Brain pericyte (primary cell): Measurements from ENCODE around the gene SLC6A9.

Experiments used
- DNase-seq: peaks from one replicate; pipeline ENCODE4 v3.0.0-alpha.2; 2012; ENCODE audit warnings: low read depth, low spot score

The SLC6A9 gene

GRCh38 chr1:43983253-43983899, 47.9 kb downstream of the SLC6A9 start:
- no peak for DNase-seq

GRCh38 chr1:43982808-43983207, 48.5 kb downstream of the SLC6A9 start:
- DNase-seq = no peak

- no peak for DNase-seq
Measured at GRCh38 chr1:43982241-43982640, 49.0 kb downstream of the SLC6A9 start.

- no peak for DNase-seq
Measured at GRCh38 chr1:43981636-43982035, 49.6 kb downstream of the SLC6A9 start.

GRCh38 chr1:43981135-43981491, 50.1 kb downstream of the SLC6A9 start:
- no peak for DNase-seq

DNA sequence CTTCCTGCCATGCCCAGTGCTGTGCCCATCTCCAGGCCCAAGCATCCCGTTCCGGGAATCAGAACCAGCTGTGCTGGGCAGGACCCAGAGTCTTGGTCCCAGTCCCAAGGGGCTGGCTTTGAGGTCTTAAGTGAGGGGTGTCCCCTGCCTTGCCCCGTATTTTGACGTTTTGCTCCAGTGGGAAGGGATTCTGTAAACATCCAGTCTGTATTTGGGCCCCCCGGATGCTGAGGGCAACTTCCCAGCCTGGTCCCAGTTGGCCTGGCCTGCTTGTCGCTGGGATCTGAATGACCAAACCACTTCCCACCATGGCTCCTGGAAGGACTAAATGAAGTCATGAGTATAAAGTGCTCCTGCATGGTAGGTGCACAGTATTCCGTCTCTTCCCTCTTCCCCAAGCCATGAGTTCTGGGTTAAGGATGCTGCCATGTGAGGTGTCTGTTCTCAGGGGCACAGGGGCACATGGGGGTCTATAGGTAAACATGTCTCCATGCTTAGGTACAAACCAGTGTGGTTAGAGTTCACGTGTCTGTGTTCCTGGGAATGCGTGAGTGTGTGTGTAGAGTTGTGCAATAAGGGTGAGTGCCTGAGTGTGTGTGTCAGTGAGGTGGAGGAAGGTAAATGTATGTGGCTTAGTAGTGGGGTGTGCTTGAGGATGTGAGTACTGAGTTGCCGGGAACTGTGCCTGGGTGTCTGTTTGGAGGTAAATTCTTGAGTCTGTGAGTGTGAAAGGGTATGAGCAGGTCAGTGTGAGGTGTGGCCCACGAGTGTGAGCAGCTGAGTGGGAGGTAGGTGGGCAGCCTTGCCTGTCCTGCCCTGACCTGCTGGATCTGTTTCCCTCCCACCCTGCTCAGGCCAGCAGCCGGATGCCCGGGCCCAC, 50.8 kb downstream of the SLC6A9 start:
- no peak for DNase-seq

DNA sequence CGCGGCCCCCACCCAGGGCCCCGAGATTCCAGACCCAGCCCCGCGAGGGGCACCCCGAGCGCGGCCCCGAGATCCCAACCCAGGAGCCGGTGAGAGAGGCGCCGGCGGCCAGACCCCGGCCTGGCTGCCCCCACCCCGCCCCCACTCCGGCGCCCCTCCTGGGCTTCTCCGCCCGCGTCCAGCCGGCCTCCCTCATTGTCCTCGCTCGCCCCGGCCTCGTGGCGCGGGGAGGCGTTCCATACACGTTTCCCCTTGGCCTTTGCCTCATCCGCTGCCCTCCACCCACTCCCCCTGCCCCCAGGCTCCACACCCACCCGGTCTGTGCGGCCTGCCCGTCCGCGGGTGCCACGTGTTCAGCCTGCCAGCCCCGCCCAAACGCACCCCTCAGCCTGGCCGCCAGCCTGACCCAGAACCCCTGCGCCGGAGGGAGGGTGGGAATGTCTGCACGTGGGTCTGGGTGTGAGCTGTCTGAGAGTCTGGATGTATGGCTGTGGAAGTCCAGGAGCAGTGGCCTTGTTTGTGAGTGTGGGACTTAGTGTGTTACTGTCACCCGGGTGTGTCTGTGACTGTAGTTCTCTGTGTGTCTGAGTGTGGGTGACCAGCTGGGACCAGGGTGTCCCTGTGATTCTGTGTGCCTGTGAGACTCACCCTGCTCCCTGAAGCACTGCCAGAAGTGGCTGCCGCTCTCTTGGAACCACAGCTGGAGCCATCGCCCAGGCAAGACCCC, 51.6 kb downstream of the SLC6A9 start:
- no peak for DNase-seq

DNA sequence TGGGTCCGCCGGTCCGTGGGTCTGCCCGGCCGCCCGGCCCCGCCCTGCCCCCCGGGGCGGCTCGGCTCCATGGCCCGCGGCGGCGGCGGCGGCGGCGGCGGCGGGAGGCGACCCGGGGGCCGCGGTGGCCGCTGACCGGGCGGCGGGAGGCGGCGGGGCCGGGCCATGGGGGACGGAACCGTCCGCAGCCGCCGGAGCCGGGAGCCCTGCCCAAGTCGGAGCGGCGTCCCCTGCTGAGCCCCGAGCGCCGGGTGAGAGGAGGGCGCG, 52.1 kb downstream of the SLC6A9 start:
- no peak for DNase-seq

DNA sequence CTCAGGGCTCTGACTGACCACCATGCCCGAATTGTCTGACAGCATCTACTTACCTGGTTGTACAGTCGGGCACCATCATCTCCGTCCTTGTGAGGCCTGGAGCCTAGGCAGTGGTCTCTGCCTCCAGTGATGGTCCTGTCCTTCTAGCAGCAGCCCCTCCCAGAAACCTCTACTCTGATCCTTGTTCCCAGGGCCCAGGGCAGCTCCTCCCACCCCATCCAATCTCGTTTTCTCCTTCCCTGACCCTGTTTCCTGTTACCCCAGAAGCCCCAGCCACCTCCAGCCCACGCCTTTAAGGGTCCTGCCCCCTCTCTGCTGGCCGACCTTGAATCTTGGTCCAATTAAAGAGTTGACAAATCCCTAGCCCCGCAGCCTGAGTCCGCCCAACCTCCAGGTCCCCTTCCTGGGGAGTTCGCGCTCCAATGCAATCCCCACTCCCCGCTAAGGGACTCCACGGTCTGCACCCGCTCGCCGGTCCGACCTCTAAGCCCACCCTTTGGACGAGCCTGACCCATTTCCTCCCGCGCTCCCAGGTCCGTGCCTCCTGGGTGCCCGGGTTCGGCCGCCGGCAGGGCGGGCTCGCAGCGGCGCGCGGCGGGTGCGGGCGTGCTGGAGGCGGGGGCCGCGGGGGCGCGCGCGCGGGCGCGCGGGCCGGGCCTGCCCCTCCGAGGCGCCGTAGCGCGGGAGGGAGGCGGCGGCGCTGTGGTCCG, 52.6 kb downstream of the SLC6A9 start, which contains the start of gene B4GALT2:
Gene B4GALT2 (plus strand): TSS at position 660 of the 710 bp plus-strand sequence. CDS start 1,951 bp downstream, outside the sequence.
- no peak for DNase-seq

DNA sequence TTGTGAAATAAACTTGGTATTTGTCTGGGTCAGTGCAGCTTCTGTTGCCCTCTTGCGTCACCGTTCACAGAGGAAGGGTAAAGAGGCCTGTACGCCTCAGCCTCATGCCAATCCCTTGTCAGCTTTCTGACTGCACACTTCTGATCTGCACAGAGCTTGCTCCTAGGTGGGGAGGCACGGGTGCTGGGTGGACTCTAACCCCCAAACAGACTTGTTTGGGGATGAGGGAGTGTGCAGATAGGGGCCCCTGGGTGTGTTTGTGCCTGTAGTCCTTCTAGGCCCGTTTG, 53.1 kb downstream of the SLC6A9 start:
- no peak for DNase-seq

DNA sequence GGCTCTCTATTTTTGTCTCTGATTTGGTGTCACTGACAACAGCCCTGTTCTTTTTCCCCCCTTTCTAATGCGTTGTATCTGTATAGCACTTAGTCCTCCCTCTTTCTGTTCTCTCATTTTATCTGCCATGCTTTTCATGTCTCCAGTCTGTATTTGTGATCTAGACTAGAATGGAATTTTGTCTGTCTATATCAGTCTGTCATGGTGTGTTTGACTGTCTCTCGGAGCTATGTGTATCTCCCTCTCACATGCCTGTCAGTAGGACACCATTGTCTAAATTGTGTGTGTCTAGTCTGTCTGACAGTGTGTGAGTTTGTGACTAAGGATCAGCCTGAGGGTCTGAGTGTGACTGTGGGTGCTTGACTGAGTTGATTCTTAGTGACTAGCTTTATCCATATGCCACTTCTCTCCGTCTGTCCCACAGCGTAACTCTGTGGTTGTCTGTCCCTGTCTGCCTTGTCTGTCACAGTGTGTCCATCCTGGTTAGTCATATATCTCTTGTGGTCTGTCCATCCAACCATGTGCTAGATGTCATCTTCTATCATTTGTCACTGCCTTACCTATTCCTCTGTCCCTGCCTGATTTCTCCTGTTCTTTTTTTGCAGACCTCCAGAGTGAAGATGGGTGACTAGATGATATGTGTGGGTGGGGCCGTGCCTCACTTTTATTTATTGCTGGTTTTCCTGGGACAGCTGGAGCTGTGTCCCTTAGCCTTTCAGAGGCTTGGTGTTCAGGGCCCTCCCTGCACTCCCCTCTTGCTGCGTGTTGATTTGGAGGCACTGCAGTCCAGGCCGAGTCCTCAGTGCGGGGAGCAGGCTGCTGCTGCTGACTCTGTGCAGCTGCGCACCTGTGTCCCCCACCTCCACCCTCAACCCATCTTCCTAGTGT, 53.6 kb downstream of the SLC6A9 start:
- no peak for DNase-seq

GRCh38 chr1:43976890-43977289, 54.4 kb downstream of the SLC6A9 start:
- no peak for DNase-seq

GRCh38 chr1:43976045-43976444, 55.2 kb downstream of the SLC6A9 start:
- DNase-seq = no peak

DNA sequence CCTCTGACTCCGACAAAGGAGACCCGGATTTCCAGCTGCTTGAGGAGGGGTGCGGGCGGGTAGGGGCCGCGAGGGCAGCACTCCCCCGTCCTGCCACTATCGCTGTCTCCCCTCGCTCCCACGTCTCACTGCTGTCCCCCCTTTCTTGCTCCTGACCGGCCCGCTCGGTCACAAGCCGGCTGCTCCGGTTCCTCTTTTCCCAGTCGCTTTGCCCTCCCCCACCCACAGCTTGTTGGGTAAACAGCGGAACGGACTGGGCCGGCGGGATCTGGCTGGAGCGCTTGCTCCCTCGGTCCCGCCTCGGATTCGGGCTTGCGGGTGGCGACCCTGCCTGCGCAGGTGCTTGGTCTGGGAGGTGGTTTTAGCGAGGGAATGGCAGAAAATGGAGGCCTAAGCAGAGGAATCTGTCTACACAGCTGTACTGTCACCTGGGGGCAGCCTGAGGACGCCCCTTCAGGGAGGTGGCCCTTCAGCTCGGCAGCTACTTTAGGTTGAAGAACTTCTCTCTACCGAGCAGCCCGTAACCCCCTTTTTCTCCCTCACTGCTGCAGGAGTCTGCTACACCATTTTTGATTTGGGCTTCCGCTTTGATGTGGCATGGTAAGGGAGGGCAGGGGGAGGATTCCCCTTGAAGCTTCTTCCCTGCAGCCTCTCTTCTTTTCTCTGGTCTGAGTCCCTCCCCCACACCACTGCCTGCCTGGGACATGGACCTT, 55.9 kb downstream of the SLC6A9 start:
- DNase-seq = no peak

GRCh38 chr1:43974443-43975248, 56.6 kb downstream of the SLC6A9 start, which contains the start of gene ATP6V0B:
Gene ATP6V0B (plus strand): TSS chr1:43974960. CDS start chr1:43975041, 81 bp downstream.
- DNase-seq = peak; percentile 75

- no peak for DNase-seq
Measured at GRCh38 chr1:43973981-43974442, 57.2 kb downstream of the SLC6A9 start.

DNA sequence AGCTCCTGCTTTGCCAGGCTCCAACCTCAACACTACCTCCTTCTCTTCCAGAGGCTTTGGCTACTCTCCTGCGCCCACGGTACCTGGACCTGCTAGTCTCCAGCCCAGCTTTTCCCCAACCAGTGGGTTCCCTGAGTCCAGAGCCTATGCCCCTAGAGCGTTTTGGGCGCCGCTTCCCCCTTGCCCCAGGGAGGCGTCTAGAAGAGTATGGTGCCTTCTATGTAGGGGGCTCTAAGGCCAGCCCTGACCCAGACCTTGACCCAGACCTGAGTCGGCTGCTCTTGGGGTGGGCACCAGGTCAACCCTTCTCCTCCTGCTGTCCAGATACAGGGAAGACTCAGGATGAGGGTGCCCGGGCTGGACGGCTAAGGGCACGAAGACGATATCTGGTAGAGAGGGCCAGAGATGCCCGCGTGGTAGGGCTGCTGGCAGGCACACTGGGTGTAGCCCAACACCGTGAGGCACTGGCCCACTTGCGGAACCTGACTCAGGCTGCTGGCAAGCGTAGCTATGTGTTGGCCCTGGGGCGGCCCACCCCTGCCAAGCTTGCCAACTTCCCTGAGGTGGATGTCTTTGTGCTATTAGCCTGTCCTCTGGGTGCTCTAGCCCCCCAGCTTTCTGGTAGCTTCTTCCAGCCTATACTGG, 59.8 kb downstream of the SLC6A9 start:
- DNase-seq = no peak

DNA sequence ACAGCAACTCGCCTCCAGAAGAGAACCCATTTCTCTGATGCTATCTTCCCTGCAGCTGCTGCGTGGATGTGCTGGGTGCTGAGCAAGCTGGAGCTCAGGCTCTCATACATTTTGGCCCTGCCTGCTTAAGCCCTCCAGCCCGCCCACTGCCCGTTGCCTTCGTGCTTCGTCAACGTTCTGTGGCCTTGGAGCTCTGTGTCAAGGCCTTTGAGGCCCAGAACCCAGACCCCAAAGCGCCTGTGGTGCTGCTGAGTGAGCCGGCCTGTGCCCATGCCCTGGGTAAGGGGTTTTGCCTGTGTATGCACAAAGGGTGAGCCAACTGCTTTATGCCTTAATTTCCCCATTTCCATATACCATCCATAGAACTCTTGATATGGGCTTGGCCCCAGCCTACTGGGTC, 60.4 kb downstream of the SLC6A9 start:
- DNase-seq = no peak

- DNase-seq = no peak
Measured at GRCh38 chr1:43970502-43970901, 60.8 kb downstream of the SLC6A9 start.
